ENCODE data around the gene F7.
"Not testable (repeated sequence)": the region's sequence is repeated elsewhere in the genome, so short reads cannot be mapped to it uniquely, and the experiment has no call there.

Gene F7

DNA sequence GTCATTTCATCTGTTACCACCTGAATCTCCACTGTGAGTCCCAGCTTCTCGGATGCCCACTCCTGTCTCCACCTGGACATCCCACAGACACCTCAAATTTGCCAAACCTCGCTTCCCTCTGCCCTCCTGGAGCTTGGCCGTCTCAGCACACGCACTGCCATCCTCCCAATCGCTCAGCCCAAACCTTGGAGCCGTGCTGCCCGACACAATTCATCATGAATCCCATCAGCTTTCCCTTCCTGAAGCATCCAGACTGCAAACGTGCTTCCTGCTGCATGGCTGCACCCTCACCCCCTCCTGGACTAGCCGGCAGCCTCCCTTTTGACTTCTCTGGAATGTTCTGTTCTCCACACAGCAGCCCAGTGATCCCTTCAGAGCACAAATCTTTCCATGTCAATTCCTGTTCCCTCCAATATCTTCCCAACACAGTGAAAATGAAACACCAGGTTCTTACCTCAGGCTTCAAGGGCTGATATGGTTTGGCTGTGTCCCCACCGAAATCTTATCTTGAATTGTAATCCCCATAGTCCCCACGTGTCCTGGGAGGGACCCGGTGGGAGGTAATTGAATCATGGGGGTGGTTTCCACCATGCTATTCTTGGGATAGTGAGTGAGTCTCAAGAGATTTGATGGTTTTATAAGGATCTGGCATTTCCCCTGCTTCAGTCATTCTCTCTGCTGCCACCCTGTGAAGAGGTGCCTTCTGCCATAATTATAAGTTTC lies 51.8 kb downstream of the F7 start:
- no peak for TF ChIP-seq POLR2AphosphoS5 (IDR thresholded peaks at IDR 0.05; ENCODE audit: low read depth, low read length)
- no peak for TF ChIP-seq TAF1 (IDR thresholded peaks at IDR 0.05; ENCODE audit: borderline replicate concordance, low read depth, low read length)
- FAIRE-seq (no peak), DNase-seq (ENCODE audit: insufficient read length) (no peak)

DNA sequence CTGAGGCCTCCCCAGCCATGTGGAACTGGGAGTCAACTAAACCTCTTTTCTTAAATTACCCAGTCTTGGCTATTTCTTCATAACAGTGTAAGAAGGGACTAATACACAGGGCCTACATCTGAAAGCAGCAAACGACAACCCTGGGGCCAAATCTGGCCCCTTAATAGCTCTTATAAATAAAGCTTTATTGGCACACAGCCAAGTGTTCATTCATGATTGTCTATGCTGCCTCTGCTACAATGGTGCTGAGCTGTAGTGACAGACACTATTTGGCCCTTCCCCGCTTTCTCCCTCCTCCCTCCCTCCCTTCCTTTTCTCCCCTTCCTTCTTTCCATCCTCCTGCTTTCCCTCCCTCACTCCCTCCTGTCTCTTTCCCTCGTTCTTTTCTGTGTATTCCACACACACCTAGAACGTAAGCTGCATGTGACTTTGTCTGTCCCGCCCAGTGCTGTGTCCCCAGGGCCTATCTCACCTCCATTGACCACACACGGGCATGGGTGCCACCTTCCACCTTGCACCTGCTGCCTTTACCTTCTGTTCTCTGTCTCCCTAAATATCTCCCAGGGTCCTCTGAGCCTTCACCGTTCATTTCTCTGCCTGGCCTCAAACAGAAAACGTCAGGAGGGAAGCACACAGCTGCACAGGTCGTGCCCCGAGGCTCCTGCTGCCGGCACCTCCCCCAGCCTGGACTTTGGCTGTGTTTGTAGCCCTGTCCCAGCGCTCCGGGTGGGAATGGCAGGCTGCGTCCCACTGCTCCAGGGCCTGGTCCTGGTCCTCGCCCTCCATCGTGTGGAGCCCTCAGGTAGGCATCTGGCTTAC lies 52.5 kb downstream of the F7 start, which contains the start of gene PROZ:
Gene PROZ (plus strand): TSS at position 720 of the 819 bp plus-strand sequence. CDS start 13 bp downstream, at position 733.
- TF ChIP-seq POLR2A (IDR thresholded peaks at IDR 0.05; ENCODE audit: low read depth, low read length) (no peak), POLR2AphosphoS5 (IDR thresholded peaks at IDR 0.05; ENCODE audit: low read depth, low read length) (no peak), TAF1 (IDR thresholded peaks at IDR 0.05; ENCODE audit: borderline replicate concordance, low read depth, low read length) (no peak)
- DNase-seq (ENCODE audit: insufficient read length) (no peak), FAIRE-seq (no peak)

DNA sequence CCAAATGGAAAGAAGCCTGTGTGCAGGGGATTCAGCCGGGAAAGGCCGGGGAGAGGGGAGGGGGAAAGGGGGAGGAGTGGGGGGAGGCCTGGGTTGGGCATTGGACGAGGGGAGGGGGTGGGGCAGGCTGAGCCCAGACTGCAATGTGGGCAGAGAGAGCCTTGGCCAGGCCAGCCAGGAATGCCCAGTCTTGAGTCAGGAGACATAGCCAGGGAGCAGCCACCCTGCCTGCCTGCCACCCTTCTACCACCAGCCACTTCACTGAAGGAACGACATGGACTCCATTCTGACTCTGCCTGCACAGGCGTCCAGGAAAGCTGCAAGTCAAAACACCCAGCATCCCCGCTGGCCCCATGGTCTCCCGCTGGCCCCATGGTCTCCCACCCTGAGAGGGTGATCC lies 53.4 kb downstream of the F7 start:
- FAIRE-seq (no peak), DNase-seq (ENCODE audit: insufficient read length) (no peak)
- no peak for TF ChIP-seq TAF1 (IDR thresholded peaks at IDR 0.05; ENCODE audit: borderline replicate concordance, low read depth, low read length)
- TF ChIP-seq POLR2AphosphoS5 (IDR thresholded peaks at IDR 0.05; ENCODE audit: low read depth, low read length) = no peak
- TF ChIP-seq POLR2A (IDR thresholded peaks at IDR 0.05; ENCODE audit: low read depth, low read length) = no peak

DNA sequence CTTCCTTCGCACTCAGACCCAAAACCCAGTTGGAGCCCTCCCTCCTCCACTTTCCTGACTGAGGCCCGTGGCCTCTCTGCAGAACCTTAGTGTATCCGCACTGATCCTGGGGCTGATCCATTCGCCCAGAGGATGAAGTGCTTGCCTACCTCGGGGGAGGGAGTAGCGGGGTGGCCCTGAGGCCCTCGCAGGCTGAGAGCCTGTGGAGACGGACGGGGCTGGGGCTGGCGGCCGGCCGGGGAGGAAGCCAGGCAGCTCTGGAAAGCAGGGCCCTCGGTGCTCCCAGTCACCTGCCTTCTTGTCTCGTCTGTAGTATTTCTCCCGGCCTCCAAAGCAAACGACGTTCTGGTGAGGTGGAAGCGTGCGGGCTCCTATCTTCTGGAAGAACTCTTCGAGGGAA lies 54.1 kb downstream of the F7 start:
- DNase-seq (ENCODE audit: insufficient read length) (no peak), FAIRE-seq (no peak)
- TF ChIP-seq TAF1 (IDR thresholded peaks at IDR 0.05; ENCODE audit: borderline replicate concordance, low read depth, low read length) = no peak
- no peak for TF ChIP-seq POLR2A (IDR thresholded peaks at IDR 0.05; ENCODE audit: low read depth, low read length)
- TF ChIP-seq POLR2AphosphoS5 (IDR thresholded peaks at IDR 0.05; ENCODE audit: low read depth, low read length) = no peak

DNA sequence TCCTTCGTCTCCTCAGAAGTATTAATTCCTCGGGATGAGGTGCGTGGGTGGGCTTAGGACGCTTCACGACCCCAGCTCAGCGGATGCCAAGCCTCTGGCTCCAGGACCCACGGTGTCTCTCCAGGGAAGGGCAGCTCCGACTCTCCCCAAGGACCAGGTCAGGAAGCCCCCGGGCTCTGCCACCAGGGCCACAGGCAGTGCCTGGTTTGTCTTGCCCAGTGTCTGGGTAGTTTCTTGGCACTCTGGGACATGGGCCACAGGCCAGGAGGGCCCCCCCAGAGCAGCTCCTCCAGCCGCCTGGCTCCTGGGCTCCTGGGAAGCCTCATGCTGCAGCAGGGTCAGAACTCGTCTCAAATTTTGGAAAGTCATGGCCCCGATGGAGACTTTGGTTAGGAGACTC lies 55.4 kb downstream of the F7 start:
- TF ChIP-seq POLR2AphosphoS5 (IDR thresholded peaks at IDR 0.05; ENCODE audit: low read depth, low read length) (no peak), POLR2A (IDR thresholded peaks at IDR 0.05; ENCODE audit: low read depth, low read length) (no peak), TAF1 (IDR thresholded peaks at IDR 0.05; ENCODE audit: borderline replicate concordance, low read depth, low read length) (no peak)
- DNase-seq (ENCODE audit: insufficient read length) (no peak), FAIRE-seq (no peak)

DNA sequence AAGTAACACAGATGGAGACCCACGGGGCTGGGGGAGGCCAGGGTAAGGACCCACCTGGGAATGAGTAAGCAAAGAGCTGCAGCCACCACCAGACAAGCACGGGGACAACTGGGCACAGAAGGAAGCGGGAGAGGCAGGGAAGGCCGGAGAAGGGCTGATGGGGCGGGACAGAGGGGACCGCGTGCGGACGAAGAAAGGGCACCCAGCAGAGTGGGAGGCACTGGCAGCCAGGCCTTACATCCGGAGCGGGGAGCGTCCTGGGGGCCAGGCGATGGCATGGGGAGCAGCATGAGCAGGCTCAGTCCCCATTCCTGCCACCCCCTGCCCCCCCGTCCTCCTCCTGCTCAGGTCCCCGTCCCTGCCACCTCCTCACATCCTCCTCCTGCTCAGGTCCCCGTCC lies 55.8 kb downstream of the F7 start:
- FAIRE-seq (no peak), DNase-seq (ENCODE audit: insufficient read length) (no peak)
- TF ChIP-seq TAF1 (IDR thresholded peaks at IDR 0.05; ENCODE audit: borderline replicate concordance, low read depth, low read length) (no peak), POLR2AphosphoS5 (IDR thresholded peaks at IDR 0.05; ENCODE audit: low read depth, low read length) (no peak), POLR2A (IDR thresholded peaks at IDR 0.05; ENCODE audit: low read depth, low read length) (no peak)

DNA sequence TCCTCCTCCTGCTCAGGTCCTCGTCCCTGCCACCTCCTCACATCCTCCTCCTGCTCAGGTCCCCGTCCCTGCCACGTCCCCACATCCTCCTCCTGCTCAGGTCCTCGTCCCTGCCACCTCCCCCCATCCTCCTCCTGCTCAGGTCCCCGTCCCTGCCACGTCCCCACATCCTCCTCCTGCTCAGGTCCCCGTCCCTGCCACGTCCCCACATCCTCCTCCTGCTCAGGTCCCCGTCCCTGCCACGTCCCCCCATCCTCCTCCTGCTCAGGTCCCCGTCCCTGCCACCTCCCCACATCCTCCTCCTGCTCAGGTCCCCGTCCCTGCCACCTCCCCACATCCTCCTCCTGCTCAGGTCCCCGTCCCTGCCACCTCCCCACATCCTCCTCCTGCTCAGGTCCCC lies 56.4 kb downstream of the F7 start:
- DNase-seq (ENCODE audit: insufficient read length); FAIRE-seq: not testable (repeated sequence)

DNA sequence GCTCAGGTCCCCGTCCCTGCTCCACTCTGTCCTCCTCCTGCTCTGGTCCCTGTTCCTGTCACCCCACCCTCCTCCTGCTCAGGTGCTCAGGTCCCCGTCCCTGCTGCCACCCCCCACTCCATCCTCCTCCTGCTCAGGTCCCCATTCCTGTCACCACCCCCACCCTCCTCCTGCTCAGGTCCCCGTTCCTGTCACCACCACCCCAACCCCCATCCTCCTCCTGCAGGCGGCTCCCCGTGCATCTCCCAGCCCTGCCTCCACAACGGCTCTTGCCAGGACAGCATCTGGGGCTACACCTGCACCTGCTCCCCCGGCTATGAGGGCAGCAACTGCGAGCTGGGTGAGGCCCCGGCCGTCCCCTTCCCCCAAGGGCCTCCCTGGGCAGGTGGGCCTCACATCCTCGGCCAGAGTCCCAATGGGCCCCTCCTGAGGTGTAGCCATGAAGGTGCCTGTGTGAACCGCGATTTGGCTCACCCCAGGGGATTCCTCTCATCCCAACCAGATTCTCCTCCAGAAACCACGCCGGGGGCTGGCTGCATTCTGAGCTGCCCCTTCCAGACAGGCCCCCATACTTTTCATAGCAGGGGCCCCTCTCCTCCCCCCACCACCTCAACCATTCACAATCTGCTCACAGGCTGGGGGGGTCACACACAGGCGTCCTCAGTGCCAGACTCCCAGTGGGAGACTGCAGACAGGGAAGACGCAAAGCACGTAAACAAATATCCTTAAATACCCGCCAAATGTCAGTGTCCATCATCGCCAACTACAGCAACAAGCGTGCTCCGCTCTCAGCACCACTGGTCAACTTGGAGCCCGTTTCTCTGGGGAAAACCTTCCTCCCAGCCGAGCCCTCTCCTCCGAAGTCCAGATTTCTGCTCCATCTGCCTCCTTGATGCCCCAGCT lies 57.4 kb downstream of the F7 start:
- TF ChIP-seq TAF1 (IDR thresholded peaks at IDR 0.05; ENCODE audit: borderline replicate concordance, low read depth, low read length) = no peak
- TF ChIP-seq POLR2A (IDR thresholded peaks at IDR 0.05; ENCODE audit: low read depth, low read length) = no peak
- TF ChIP-seq POLR2AphosphoS5 (IDR thresholded peaks at IDR 0.05; ENCODE audit: low read depth, low read length) = no peak
- DNase-seq (ENCODE audit: insufficient read length) (no peak), FAIRE-seq (no peak)

DNA sequence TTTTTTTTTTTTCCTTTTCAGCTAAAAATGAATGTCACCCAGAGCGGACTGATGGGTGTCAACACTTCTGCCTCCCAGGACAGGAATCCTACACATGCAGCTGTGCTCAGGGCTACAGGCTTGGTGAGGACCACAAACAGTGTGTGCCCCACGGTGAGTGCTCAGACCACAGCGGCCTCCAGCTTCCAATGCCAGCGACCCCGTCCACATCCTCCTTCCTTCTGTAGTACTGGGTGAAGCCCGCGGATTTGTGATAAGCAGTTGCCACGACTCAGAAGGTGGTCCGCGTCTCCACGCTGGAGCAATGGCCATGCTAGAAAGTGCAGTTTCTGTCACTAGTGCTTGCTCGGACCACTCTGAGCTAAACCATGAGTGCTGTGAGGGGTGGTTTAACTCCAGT lies 58.9 kb downstream of the F7 start:
- TF ChIP-seq POLR2AphosphoS5 (IDR thresholded peaks at IDR 0.05; ENCODE audit: low read depth, low read length) (no peak), POLR2A (IDR thresholded peaks at IDR 0.05; ENCODE audit: low read depth, low read length) (no peak), TAF1 (IDR thresholded peaks at IDR 0.05; ENCODE audit: borderline replicate concordance, low read depth, low read length) (no peak)
- no peak for DNase-seq (ENCODE audit: insufficient read length)
- FAIRE-seq = no peak

DNA sequence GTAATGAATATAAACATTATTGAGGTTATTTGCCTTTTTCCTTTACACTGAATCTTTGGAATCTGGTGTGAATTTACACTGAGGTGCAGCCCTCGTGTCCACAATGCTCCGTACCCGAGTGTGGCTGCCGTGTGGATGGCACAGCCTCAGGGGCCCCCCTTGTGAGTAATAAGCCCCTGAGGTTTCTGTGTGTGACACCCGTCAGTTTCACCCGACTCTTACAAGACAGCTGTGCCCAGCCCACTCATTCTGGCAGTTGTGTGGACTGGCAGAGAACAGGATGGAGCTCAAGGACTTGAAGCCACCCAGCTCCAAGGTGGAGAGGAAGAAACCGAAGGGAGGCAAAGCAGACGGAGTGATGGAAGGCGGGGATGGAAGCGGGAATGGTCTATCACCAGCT lies 60.7 kb downstream of the F7 start:
- DNase-seq (ENCODE audit: insufficient read length) (no peak), FAIRE-seq (no peak)
- no peak for TF ChIP-seq POLR2A (IDR thresholded peaks at IDR 0.05; ENCODE audit: low read depth, low read length)
- TF ChIP-seq POLR2AphosphoS5 (IDR thresholded peaks at IDR 0.05; ENCODE audit: low read depth, low read length) = no peak
- TF ChIP-seq TAF1 (IDR thresholded peaks at IDR 0.05; ENCODE audit: borderline replicate concordance, low read depth, low read length) = no peak

DNA sequence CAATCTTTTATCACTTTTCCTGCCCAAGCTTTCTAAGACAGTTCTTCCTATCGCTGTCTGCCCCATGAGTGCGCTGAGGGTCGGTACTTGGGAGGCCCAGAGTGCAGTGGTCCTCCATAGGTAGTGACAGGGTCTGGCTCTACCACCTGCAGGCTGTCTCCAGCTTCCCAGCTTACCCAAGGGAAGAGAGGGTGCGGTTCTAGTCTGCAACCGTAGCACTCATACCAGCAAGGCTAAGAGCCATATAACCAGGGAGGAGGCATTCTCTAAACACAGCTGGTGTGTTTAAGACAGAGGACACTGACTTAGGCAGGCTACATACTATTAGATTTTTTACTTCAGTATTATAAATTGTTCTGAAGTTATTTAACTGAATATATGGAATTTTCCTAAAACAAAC lies 61.1 kb downstream of the F7 start:
- TF ChIP-seq POLR2AphosphoS5 (IDR thresholded peaks at IDR 0.05; ENCODE audit: low read depth, low read length) (no peak), POLR2A (IDR thresholded peaks at IDR 0.05; ENCODE audit: low read depth, low read length) (no peak), TAF1 (IDR thresholded peaks at IDR 0.05; ENCODE audit: borderline replicate concordance, low read depth, low read length) (no peak)
- DNase-seq (ENCODE audit: insufficient read length) (no peak), FAIRE-seq (no peak)
